GM12878 (cell line): ENCODE results near the gene TPRX1.

Experiments
- BHLHE40 ChIP-seq, 2 experiments: fragments of 450-650 bp in 1 of 2; IDR thresholded peaks; 2 replicates each; pipeline ENCODE4 v1.6.1; 2011 to 2017; ENCODE audit warnings: low read depth in 2 of 2, borderline replicate concordance in 1 of 2, improper control_type of control experiment in 1 of 2, low read length in 1 of 2, mild to moderate bottlenecking in 1 of 2
- CHD2 ChIP-seq: IDR thresholded peaks from 2 replicates; pipeline ENCODE4 v1.6.1; 2011; ENCODE audit warnings: low read depth, low read length, improper control_type of control experiment, borderline replicate concordance
- DPF2 ChIP-seq: fragments of 450-650 bp; IDR thresholded peaks from 2 replicates; pipeline ENCODE4 v1.6.1; 2017; ENCODE audit warnings: mild to moderate bottlenecking
- FOS ChIP-seq: IDR thresholded peaks from 3 replicates; pipeline ENCODE4 v1.6.1; 2011; ENCODE audit warnings: borderline replicate concordance; ENCODE audit not compliant: insufficient read length; ENCODE audit errors: extremely low read depth
- HCFC1 ChIP-seq: fragments of 150-350 bp; IDR thresholded peaks from 2 replicates; pipeline ENCODE4 v1.6.1; 2014; ENCODE audit warnings: low read length
- HDAC2 ChIP-seq: fragments of 200-600 bp; sonication (generic); IDR thresholded peaks from 2 replicates; pipeline ENCODE4 v1.6.1; 2017
- KLF5 ChIP-seq: fragments of 450-650 bp; IDR thresholded peaks from 2 replicates; pipeline ENCODE4 v1.6.1; 2014; ENCODE audit warnings: mild to moderate bottlenecking; ENCODE audit not compliant: partially characterized antibody
- RBBP5 ChIP-seq: fragments of 200-600 bp; sonication (generic); conservative IDR thresholded peaks from 2 replicates; pipeline ENCODE4 v1.6.1; 2016
- ZNF24 ChIP-seq: fragments of 450-650 bp; IDR thresholded peaks from 2 replicates; pipeline ENCODE4 v1.6.1; 2017; ENCODE audit warnings: antibody characterized with exemption, mild to moderate bottlenecking
- ZZZ3 ChIP-seq: IDR thresholded peaks from 2 replicates; pipeline ENCODE4 v1.6.1; 2011; ENCODE audit warnings: low read depth; ENCODE audit not compliant: control insufficient read depth, insufficient read length
- TF ChIP-seq, protein P1 (sequence below): fragments of 450-650 bp; IDR thresholded peaks from 2 replicates; pipeline ENCODE4 v1.6.1; 2017; ENCODE audit warnings: low read depth, mild to moderate bottlenecking, moderate library complexity
- TF ChIP-seq, protein P2 (sequence below), 3 experiments: IDR thresholded peaks in 2 of 3; conservative IDR thresholded peaks in 1 of 3; 2 replicates each; pipeline ENCODE4 v1.5.1; 2011; ENCODE audit warnings: low read depth in 3 of 3, low read length in 3 of 3, mild to moderate bottlenecking in 3 of 3, control low read depth in 2 of 3, moderate library complexity in 2 of 3, inconsistent platforms in 1 of 3, mixed read lengths in 1 of 3; ENCODE audit not compliant: control insufficient read depth in 2 of 3, insufficient read depth in 1 of 3; ENCODE audit errors: extremely low read depth in 1 of 3
- TF ChIP-seq, protein P3 (sequence below): IDR thresholded peaks from 2 replicates; pipeline ENCODE4 v1.6.1; 2011; ENCODE audit warnings: low read depth, low read length, improper control_type of control experiment, borderline replicate concordance
- TF ChIP-seq, protein P4 (sequence below): fragments of 450-650 bp; conservative IDR thresholded peaks from 2 replicates; pipeline ENCODE4 v1.6.1; 2017; ENCODE audit warnings: mild to moderate bottlenecking, moderate library complexity

DNA sequence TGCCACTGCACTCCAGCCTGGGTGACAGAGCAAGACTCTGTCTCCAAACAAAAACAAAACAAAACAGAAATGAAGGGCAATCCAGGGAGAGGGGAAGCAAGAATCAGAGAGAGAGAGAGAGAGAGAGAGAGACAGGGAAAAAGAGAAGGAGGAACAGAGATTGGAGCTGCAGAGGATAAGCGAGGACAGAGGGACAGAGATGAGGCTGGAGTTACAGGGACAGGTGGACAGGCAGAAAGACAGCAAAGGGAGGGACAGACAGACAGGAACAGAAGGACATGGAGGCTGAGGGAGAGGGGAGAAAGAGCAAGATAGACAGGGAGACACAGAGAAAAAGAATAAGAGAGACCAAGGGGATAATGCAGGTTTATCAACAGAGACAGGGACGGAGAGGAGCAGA lies 16.1 kb upstream of the TPRX1 start:
- TF ChIP-seq CHD2 = no peak
- no peak for TF ChIP-seq KLF5
- no peak for TF ChIP-seq FOS
- TF ChIP-seq HCFC1 = no peak
- TF ChIP-seq ZNF24 = no peak
- TF ChIP-seq ZZZ3 = no peak
- no peak for TF ChIP-seq BHLHE40 (IDR thresholded peaks at IDR 0.05; ENCODE audit: borderline replicate concordance in 1 of 2, low read depth in 2 of 2, low read length in 1 of 2)
- TF ChIP-seq, protein P1, sequence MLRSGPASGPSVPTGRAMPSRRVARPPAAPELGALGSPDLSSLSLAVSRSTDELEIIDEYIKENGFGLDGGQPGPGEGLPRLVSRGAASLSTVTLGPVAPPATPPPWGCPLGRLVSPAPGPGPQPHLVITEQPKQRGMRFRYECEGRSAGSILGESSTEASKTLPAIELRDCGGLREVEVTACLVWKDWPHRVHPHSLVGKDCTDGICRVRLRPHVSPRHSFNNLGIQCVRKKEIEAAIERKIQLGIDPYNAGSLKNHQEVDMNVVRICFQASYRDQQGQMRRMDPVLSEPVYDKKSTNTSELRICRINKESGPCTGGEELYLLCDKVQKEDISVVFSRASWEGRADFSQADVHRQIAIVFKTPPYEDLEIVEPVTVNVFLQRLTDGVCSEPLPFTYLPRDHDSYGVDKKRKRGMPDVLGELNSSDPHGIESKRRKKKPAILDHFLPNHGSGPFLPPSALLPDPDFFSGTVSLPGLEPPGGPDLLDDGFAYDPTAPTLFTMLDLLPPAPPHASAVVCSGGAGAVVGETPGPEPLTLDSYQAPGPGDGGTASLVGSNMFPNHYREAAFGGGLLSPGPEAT = no peak
- TF ChIP-seq HDAC2 = no peak
- TF ChIP-seq, protein P2, sequence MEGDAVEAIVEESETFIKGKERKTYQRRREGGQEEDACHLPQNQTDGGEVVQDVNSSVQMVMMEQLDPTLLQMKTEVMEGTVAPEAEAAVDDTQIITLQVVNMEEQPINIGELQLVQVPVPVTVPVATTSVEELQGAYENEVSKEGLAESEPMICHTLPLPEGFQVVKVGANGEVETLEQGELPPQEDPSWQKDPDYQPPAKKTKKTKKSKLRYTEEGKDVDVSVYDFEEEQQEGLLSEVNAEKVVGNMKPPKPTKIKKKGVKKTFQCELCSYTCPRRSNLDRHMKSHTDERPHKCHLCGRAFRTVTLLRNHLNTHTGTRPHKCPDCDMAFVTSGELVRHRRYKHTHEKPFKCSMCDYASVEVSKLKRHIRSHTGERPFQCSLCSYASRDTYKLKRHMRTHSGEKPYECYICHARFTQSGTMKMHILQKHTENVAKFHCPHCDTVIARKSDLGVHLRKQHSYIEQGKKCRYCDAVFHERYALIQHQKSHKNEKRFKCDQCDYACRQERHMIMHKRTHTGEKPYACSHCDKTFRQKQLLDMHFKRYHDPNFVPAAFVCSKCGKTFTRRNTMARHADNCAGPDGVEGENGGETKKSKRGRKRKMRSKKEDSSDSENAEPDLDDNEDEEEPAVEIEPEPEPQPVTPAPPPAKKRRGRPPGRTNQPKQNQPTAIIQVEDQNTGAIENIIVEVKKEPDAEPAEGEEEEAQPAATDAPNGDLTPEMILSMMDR (IDR thresholded peaks at IDR 0.05 in 2 of 3, conservative IDR thresholded peaks at IDR 0.05 in 1 of 3; ENCODE audit: control insufficient read depth in 2 of 3, extremely low read depth in 1 of 3, insufficient read depth in 1 of 3, low read depth in 3 of 3, low read length in 3 of 3) = no peak
- no peak for TF ChIP-seq DPF2
- TF ChIP-seq, protein P3, sequence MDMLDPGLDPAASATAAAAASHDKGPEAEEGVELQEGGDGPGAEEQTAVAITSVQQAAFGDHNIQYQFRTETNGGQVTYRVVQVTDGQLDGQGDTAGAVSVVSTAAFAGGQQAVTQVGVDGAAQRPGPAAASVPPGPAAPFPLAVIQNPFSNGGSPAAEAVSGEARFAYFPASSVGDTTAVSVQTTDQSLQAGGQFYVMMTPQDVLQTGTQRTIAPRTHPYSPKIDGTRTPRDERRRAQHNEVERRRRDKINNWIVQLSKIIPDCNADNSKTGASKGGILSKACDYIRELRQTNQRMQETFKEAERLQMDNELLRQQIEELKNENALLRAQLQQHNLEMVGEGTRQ = no peak
- TF ChIP-seq, protein P4, sequence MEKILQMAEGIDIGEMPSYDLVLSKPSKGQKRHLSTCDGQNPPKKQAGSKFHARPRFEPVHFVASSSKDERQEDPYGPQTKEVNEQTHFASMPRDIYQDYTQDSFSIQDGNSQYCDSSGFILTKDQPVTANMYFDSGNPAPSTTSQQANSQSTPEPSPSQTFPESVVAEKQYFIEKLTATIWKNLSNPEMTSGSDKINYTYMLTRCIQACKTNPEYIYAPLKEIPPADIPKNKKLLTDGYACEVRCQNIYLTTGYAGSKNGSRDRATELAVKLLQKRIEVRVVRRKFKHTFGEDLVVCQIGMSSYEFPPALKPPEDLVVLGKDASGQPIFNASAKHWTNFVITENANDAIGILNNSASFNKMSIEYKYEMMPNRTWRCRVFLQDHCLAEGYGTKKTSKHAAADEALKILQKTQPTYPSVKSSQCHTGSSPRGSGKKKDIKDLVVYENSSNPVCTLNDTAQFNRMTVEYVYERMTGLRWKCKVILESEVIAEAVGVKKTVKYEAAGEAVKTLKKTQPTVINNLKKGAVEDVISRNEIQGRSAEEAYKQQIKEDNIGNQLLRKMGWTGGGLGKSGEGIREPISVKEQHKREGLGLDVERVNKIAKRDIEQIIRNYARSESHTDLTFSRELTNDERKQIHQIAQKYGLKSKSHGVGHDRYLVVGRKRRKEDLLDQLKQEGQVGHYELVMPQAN = no peak
- TF ChIP-seq RBBP5 = no peak
